K562 (cell line): ENCODE measurements around the gene CHST14. TPM values are rescaled to one million over a fixed set of nuclear protein-coding genes. Genes with fewer than 3 reads are reported as not detected.

Experiments
- AFF1 ChIP-seq, 2 experiments: fragments of 450-650 bp; IDR thresholded peaks; 2 replicates each; pipeline ENCODE4 v1.6.1; 2018; ENCODE audit warnings: mild to moderate bottlenecking in 2 of 2, low read depth in 1 of 2; ENCODE audit not compliant: partially characterized antibody in 2 of 2
- CHD2 ChIP-seq: IDR thresholded peaks from 2 replicates; pipeline ENCODE4 v1.6.1; 2011; ENCODE audit warnings: low read depth, low read length
- ETV6 ChIP-seq, 3 experiments: fragments of 150-350 bp in 1 of 3; sonication (generic) in 1 of 3; formaldehyde crosslinking in 1 of 3; IDR thresholded peaks; 2 replicates each; pipeline versions ENCODE4 v1.6.1 to v1.8.0; 2014 to 2022; ENCODE audit warnings: borderline replicate concordance in 2 of 3, low read depth in 2 of 3, antibody characterized with exemption in 1 of 3, low read length in 1 of 3, mild to moderate bottlenecking in 1 of 3, missing genetic modification reagents in 1 of 3
- GATA2 ChIP-seq: sonication (generic); formaldehyde crosslinking; IDR thresholded peaks from 2 replicates; pipeline ENCODE4 v1.4.0; 2020; ENCODE audit warnings: mild to moderate bottlenecking, missing genetic modification reagents
- HINFP ChIP-seq: fragments of 450-650 bp; conservative IDR thresholded peaks from 2 replicates; pipeline ENCODE4 v1.6.1; 2016; ENCODE audit warnings: missing genetic modification characterization, low read depth, mild to moderate bottlenecking, control low read depth, missing compliant biosample characterization
- HMG20A ChIP-seq: fragments of 450-650 bp; formaldehyde crosslinking; conservative IDR thresholded peaks from 2 replicates; pipeline ENCODE4 v1.4.0; 2020; ENCODE audit warnings: mild to moderate bottlenecking, mixed read lengths
- JUN ChIP-seq, 2 experiments: sonication (generic) in 1 of 2; formaldehyde crosslinking in 1 of 2; IDR thresholded peaks; 2 replicates each; pipeline versions ENCODE4 v1.6.1 to v1.8.0; 2012 to 2022; ENCODE audit warnings: borderline replicate concordance in 2 of 2, mild to moderate bottlenecking in 2 of 2, improper control_type of control experiment in 1 of 2, low read depth in 1 of 2, low read length in 1 of 2, missing genetic modification reagents in 1 of 2
- KHSRP ChIP-seq: fragments of 450-650 bp; IDR thresholded peaks from 2 replicates; pipeline ENCODE4 v1.6.1; 2017
- MAX ChIP-seq: sonication (generic); formaldehyde crosslinking; IDR thresholded peaks from 2 replicates; pipeline ENCODE4 v1.9.0; 2022; ENCODE audit warnings: mild to moderate bottlenecking, missing genetic modification reagents
- MNT ChIP-seq, 2 experiments: fragments of 450-650 bp; conservative IDR thresholded peaks; 2 replicates each; pipeline ENCODE4 v1.6.1; 2017; ENCODE audit warnings: mild to moderate bottlenecking in 2 of 2, moderate library complexity in 2 of 2
- MYBL2 ChIP-seq, 2 experiments: fragments of 450-650 bp in 1 of 2; sonication (generic) in 1 of 2; formaldehyde crosslinking in 1 of 2; IDR thresholded peaks; 2 replicates each; pipeline versions ENCODE4 v1.6.1 to v1.8.1; 2017 to 2022; ENCODE audit warnings: borderline replicate concordance in 1 of 2, inconsistent platforms in 1 of 2, low read depth in 1 of 2, mild to moderate bottlenecking in 1 of 2, missing genetic modification reagents in 1 of 2, moderate library complexity in 1 of 2
- MYC ChIP-seq, 2 experiments: fragments of 250-450 bp in 1 of 2; sonication (Bioruptor Pico) in 1 of 2; IDR thresholded peaks; 2 replicates each; pipeline versions ENCODE4 v1.5.1 to v1.6.1; 2012 to 2021; ENCODE audit warnings: low read depth in 2 of 2, borderline replicate concordance in 1 of 2, improper control_type of control experiment in 1 of 2, low read length in 1 of 2, mild to moderate bottlenecking in 1 of 2, moderate library complexity in 1 of 2
- PHB ChIP-seq: fragments of 250-450 bp; sonication (Bioruptor Pico); IDR thresholded peaks from 2 replicates; pipeline ENCODE4 v1.5.0; 2021
- SRSF1 ChIP-seq: fragments of 200-400 bp; formaldehyde crosslinking; IDR thresholded peaks from 2 replicates; pipeline ENCODE4 v1.6.1; 2017; ENCODE audit warnings: mild to moderate bottlenecking, low read depth, low read length, moderate library complexity
- SUPT5H ChIP-seq: fragments of 450-650 bp; IDR thresholded peaks from 2 replicates; pipeline ENCODE4 v1.6.1; 2016
- XRCC5 ChIP-seq: fragments of 200-400 bp; formaldehyde crosslinking; IDR thresholded peaks from 2 replicates; pipeline ENCODE4 v1.6.1; 2017; ENCODE audit warnings: low read depth, mild to moderate bottlenecking, low read length
- ZNF197 ChIP-seq: fragments of 200-800 bp; sonication (Bioruptor generic); IDR thresholded peaks from 2 replicates; pipeline ENCODE4 v1.6.1; 2016; ENCODE audit warnings: low read depth, missing genetic modification characterization, missing compliant biosample characterization
- ZNF778 ChIP-seq: fragments of 450-650 bp; formaldehyde crosslinking; IDR thresholded peaks from 2 replicates; pipeline ENCODE4 v1.4.0; 2020; ENCODE audit warnings: mild to moderate bottlenecking, moderate library complexity
- polyA plus RNA-seq, 8 experiments: library from polyadenylated mRNA; depleted of rRNA in 4 of 8; stranded (reverse) in 5 of 8; unstranded in 3 of 8; fragments of >200 nt; fragmentation: Nextera tagmentation in 2 of 8; fragmentation: Illumina TruSeq in 1 of 8; extraction: Ambion mirVana in 2 of 8; extraction: Trizol in 1 of 8; gene quantifications; 2 replicates each; pipeline versions ENCODE4 v1.2.1 to v1.2.3, GENCODE V29; 2011 to 2014; ENCODE audit warnings: inconsistent platforms in 1 of 8, missing spikeins in 1 of 8
- total RNA-seq, 7 experiments: library from RNA; depleted of rRNA in 6 of 7; stranded (reverse); fragments of >200 nt in 6 of 7; fragmentation: Illumina TruSeq in 2 of 7; extraction: Trizol in 2 of 7; gene quantifications; 2 replicates each; pipeline versions ENCODE4 v1.2.1 to v1.2.3, GENCODE V29; 2011 to 2021; ENCODE audit warnings: low replicate concordance in 1 of 7

The CHST14 gene
- total and polyA plus RNA-seq, 9 of the 15 experiments (the other 6 are each of a cell fraction or from before 2014, with no cell fraction given) = 1.6 to 12.1 (median 4.5) TPM

- TF ChIP-seq MAX (peak; percentile 62), ETV6 (IDR thresholded peaks at IDR 0.05; ENCODE audit: borderline replicate concordance in 1 of 2, low read depth in 2 of 2, low read length in 1 of 2) (no peak), ETV6 (CRISPR knock-in tag; IDR thresholded peaks at IDR 0.05; ENCODE audit: borderline replicate concordance) (0 out of 2 replicates have a peak, but pooled peaks have one; percentile 26), HINFP (tag) (no peak), CHD2 (no peak), ZNF197 (CRISPR knock-in tag) (no peak), MYC (IDR thresholded peaks at IDR 0.05; ENCODE audit: low read depth, low read length) (peak; percentile 63), MYC (CRISPR knock-in tag; IDR thresholded peaks at IDR 0.05; ENCODE audit: borderline replicate concordance, low read depth) (no peak), KHSRP (no peak), XRCC5 (peak; percentile 94), JUN (IDR thresholded peaks at IDR 0.05; ENCODE audit: borderline replicate concordance, low read depth, low read length) (0 out of 2 replicates have a peak, but pooled peaks have one; percentile 26), JUN (CRISPR knock-in tag; IDR thresholded peaks at IDR 0.05; ENCODE audit: borderline replicate concordance) (no peak), SUPT5H (no peak), HMG20A (no peak), PHB (CRISPR knock-in tag) (no peak), SRSF1 (no peak), ZNF778 (no peak), MYBL2 (IDR thresholded peaks at IDR 0.05; ENCODE audit: low read depth) (no peak), MYBL2 (CRISPR knock-in tag; IDR thresholded peaks at IDR 0.05; ENCODE audit: borderline replicate concordance) (no peak), AFF1 (IDR thresholded peaks at IDR 0.05; ENCODE audit: low read depth in 1 of 2, partially characterized antibody in 2 of 2) (peak in 1 of 2 experiments; percentile 16), GATA2 (CRISPR knock-in tag) (no peak), MNT (conservative IDR thresholded peaks at IDR 0.05) (peak in 1 of 2 experiments; percentile 36; a peak in 1 of 4 replicates)
These were observed 36.3 kb downstream of the CHST14 start (continued) for GRCh38 chr15:40506964-40507571.
